ENCODE measurements around the gene PPP1R12A. TPM values are rescaled to one million over a fixed set of nuclear protein-coding genes. Genes with fewer than 3 reads are reported as not detected.

PPP1R12A gene
- total and polyA plus RNA-seq, 9 of the 15 experiments (the other 6 are each of a cell fraction or from before 2014, with no cell fraction given), result 26.4 to 119 (median 53.3) TPM

DNA sequence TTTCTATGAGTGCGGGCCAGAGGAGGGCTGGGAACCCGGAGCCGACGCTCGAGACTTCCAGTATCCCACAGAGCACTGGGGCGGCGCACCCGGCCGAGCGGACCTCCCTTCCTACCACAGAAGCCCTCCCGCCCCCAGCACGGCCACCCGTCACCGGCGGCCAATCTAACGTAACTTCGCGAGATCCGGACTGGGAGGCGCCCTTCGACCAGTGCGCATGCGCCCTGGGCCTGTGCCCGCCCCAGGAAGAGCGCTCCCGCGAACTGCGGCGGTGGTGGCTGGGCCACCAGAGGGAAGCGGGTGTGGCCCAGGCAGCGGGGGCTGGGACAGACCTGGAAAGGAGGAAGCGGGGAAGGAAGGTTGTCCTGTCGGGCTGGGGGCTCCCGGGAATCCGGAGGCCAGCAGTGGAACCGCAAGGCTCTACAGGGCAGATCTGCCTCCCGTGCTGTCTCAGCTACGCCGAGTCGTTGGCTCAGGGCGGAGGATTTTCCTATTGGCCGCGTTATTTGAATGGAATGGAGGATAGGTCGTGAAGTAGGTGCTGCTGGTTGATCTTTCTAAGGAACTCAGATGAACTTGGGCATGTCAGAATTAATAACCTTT lies at the start of gene PPP1R12A (continued):
- TF ChIP-seq ILK (tag; IDR thresholded peaks at IDR 0.05; ENCODE audit: borderline replicate concordance, low read depth) (no peak), POLR3A (IDR thresholded peaks at IDR 0.05; ENCODE audit: borderline replicate concordance, extremely low read depth, insufficient read depth, insufficient read length) (no peak), STAG1 (CRISPR knock-in tag; IDR thresholded peaks at IDR 0.05; ENCODE audit: borderline replicate concordance) (no peak), NR2F6 (CRISPR knock-in tag; IDR thresholded peaks at IDR 0.05) (0 out of 2 replicates have a peak, but pooled peaks have one; percentile 29), MTF1 (CRISPR knock-in tag; IDR thresholded peaks at IDR 0.05; ENCODE audit: borderline replicate concordance) (no peak), DIDO1 (tag; IDR thresholded peaks at IDR 0.05; ENCODE audit: low read depth) (no peak), SMAD3 (CRISPR knock-in tag; conservative IDR thresholded peaks at IDR 0.05) (no peak)
- TF ChIP-seq, protein P1, sequence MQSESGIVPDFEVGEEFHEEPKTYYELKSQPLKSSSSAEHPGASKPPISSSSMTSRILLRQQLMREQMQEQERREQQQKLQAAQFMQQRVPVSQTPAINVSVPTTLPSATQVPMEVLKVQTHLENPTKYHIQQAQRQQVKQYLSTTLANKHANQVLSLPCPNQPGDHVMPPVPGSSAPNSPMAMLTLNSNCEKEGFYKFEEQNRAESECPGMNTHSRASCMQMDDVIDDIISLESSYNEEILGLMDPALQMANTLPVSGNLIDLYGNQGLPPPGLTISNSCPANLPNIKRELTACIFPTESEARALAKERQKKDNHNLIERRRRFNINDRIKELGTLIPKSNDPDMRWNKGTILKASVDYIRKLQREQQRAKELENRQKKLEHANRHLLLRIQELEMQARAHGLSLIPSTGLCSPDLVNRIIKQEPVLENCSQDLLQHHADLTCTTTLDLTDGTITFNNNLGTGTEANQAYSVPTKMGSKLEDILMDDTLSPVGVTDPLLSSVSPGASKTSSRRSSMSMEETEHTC (IDR thresholded peaks at IDR 0.05), result peak; percentile 8; the same call in 1 of the 2 replicates
- TF ChIP-seq, protein P2, sequence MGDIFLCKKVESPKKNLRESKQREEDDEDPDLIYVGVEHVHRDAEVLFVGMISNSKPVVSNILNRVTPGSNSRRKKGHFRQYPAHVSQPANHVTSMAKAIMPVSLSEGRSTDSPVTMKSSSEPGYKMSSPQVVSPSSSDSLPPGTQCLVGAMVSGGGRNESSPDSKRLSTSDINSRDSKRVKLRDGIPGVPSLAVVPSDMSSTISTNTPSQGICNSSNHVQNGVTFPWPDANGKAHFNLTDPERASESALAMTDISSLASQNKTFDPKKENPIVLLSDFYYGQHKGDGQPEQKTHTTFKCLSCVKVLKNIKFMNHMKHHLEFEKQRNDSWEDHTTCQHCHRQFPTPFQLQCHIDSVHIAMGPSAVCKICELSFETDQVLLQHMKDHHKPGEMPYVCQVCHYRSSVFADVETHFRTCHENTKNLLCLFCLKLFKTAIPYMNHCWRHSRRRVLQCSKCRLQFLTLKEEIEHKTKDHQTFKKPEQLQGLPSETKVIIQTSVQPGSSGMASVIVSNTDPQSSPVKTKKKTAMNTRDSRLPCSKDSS (IDR thresholded peaks at IDR 0.05; ENCODE audit: low read depth, partially characterized antibody), result no peak
- TF ChIP-seq, protein P3, sequence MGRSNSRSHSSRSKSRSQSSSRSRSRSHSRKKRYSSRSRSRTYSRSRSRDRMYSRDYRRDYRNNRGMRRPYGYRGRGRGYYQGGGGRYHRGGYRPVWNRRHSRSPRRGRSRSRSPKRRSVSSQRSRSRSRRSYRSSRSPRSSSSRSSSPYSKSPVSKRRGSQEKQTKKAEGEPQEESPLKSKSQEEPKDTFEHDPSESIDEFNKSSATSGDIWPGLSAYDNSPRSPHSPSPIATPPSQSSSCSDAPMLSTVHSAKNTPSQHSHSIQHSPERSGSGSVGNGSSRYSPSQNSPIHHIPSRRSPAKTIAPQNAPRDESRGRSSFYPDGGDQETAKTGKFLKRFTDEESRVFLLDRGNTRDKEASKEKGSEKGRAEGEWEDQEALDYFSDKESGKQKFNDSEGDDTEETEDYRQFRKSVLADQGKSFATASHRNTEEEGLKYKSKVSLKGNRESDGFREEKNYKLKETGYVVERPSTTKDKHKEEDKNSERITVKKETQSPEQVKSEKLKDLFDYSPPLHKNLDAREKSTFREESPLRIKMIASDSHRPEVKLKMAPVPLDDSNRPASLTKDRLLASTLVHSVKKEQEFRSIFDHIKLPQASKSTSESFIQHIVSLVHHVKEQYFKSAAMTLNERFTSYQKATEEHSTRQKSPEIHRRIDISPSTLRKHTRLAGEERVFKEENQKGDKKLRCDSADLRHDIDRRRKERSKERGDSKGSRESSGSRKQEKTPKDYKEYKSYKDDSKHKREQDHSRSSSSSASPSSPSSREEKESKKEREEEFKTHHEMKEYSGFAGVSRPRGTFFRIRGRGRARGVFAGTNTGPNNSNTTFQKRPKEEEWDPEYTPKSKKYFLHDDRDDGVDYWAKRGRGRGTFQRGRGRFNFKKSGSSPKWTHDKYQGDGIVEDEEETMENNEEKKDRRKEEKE (IDR thresholded peaks at IDR 0.05; ENCODE audit: borderline replicate concordance in 1 of 2, control insufficient read depth in 1 of 2, low read depth in 2 of 2, low read length in 1 of 2), result 0 out of 4 replicates have a peak, but pooled peaks of 1 of the 2 experiments have one; percentile 8
- TF ChIP-seq, protein P4, sequence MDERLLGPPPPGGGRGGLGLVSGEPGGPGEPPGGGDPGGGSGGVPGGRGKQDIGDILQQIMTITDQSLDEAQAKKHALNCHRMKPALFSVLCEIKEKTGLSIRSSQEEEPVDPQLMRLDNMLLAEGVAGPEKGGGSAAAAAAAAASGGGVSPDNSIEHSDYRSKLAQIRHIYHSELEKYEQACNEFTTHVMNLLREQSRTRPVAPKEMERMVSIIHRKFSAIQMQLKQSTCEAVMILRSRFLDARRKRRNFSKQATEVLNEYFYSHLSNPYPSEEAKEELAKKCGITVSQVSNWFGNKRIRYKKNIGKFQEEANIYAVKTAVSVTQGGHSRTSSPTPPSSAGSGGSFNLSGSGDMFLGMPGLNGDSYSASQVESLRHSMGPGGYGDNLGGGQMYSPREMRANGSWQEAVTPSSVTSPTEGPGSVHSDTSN (CRISPR knock-in tag; IDR thresholded peaks at IDR 0.05; ENCODE audit: low read depth), result no peak
- TF ChIP-seq, protein P4 (tag; conservative IDR thresholded peaks at IDR 0.05; ENCODE audit: low read depth), result no peak
- TF ChIP-seq, protein P5, sequence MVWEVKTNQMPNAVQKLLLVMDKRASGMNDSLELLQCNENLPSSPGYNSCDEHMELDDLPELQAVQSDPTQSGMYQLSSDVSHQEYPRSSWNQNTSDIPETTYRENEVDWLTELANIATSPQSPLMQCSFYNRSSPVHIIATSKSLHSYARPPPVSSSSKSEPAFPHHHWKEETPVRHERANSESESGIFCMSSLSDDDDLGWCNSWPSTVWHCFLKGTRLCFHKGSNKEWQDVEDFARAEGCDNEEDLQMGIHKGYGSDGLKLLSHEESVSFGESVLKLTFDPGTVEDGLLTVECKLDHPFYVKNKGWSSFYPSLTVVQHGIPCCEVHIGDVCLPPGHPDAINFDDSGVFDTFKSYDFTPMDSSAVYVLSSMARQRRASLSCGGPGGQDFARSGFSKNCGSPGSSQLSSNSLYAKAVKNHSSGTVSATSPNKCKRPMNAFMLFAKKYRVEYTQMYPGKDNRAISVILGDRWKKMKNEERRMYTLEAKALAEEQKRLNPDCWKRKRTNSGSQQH (CRISPR knock-in tag; IDR thresholded peaks at IDR 0.05), result no peak; the same call in 1 of the 2 replicates

Data from K562 (cell line).